Thoracic aorta (tissue), 2 donors: ENCODE results near the gene VPS13C. TPM values are rescaled to one million over a fixed set of nuclear protein-coding genes. Genes with fewer than 3 reads are reported as not detected.

Experiments
- ATAC-seq: fragments of 150-250 bp; one replicate; pipeline ENCODE4 v1.8.0; 2017; ENCODE audit warnings: low read depth; ENCODE audit not compliant: insufficient number of reproducible peaks, low FRiP score
- DNase-seq: peaks from one replicate; pipeline ENCODE4 v3.0.0-alpha.2; 2020; ENCODE audit warnings: low spot score
- H3K27ac ChIP-seq, 2 donors: fragments of 200-600 bp; sonication (generic); 1 replicate in 1 of 2; 2 replicates in 1 of 2; pipeline ENCODE4 v1.5.1; 2016; ENCODE audit warnings: mild to moderate bottlenecking in 2 of 2, moderate library complexity in 2 of 2
- H3K27me3 ChIP-seq: fragments of 200-600 bp; sonication (generic); replicated peaks from 2 replicates; pipeline ENCODE4 v1.6.0; 2016; ENCODE audit warnings: mild to moderate bottlenecking; ENCODE audit not compliant: insufficient read depth
- H3K36me3 ChIP-seq: fragments of 200-600 bp; sonication (generic); one replicate; pipeline ENCODE4 v1.5.1; 2016
- H3K4me1 ChIP-seq, 2 donors: fragments of 200-600 bp; sonication (generic); 1 replicate in 1 of 2; 2 replicates in 1 of 2; pipeline versions ENCODE4 v1.5.1 to v1.6.0; 2016; ENCODE audit warnings: low read depth in 2 of 2, mild to moderate bottlenecking in 1 of 2; ENCODE audit not compliant: control insufficient read depth in 1 of 2
- H3K4me3 ChIP-seq: fragments of 200-600 bp; sonication (generic); 2 replicates; pipeline ENCODE4 v1.5.1; 2016; ENCODE audit warnings: mild to moderate bottlenecking
- H3K9me3 ChIP-seq: fragments of 200-600 bp; sonication (generic); 2 replicates; pipeline ENCODE4 v1.5.1; 2016
- total RNA-seq, 2 donors: library from RNA; depleted of rRNA; stranded (reverse); fragments of >200 nt; gene quantifications; one replicate each; pipeline versions ENCODE4 v1.1.0 to v1.2.3, GENCODE V29; 2016
- TF ChIP-seq, protein P1 (sequence below): fragments of 200-600 bp; sonication (generic); IDR thresholded peaks from one replicate; pipeline ENCODE4 v1.5.1; 2019; ENCODE audit warnings: antibody characterized with exemption

VPS13C gene
- total RNA-seq, 2 donors from 2014 or later: 93.3 to 99.0 TPM

GRCh38 chr15:61943992-61944391 lies 116.3 kb downstream of the VPS13C start:
- no peaks in the 10 kb centered on the region for H3K27me3 ChIP-seq
- H3K4me3 ChIP-seq: no peak overlapping the region
- no peak for ATAC-seq
- H3K27ac ChIP-seq: no peak overlapping the region
- peaks cover 9% of the 10 kb centered on the region for H3K36me3 ChIP-seq
- TF ChIP-seq, protein P1, sequence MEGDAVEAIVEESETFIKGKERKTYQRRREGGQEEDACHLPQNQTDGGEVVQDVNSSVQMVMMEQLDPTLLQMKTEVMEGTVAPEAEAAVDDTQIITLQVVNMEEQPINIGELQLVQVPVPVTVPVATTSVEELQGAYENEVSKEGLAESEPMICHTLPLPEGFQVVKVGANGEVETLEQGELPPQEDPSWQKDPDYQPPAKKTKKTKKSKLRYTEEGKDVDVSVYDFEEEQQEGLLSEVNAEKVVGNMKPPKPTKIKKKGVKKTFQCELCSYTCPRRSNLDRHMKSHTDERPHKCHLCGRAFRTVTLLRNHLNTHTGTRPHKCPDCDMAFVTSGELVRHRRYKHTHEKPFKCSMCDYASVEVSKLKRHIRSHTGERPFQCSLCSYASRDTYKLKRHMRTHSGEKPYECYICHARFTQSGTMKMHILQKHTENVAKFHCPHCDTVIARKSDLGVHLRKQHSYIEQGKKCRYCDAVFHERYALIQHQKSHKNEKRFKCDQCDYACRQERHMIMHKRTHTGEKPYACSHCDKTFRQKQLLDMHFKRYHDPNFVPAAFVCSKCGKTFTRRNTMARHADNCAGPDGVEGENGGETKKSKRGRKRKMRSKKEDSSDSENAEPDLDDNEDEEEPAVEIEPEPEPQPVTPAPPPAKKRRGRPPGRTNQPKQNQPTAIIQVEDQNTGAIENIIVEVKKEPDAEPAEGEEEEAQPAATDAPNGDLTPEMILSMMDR: no peak
- H3K9me3 ChIP-seq: no peaks in the 10 kb centered on the region
- DNase-seq: no peak
- H3K4me1 ChIP-seq: no peaks in the 10 kb centered on the region

- no peak for DNase-seq
- no peak for ATAC-seq
- H3K4me3 ChIP-seq: no peak overlapping the region
- H3K4me1 ChIP-seq: no peaks in the 10 kb centered on the region
- no peaks in the 10 kb centered on the region for H3K36me3 ChIP-seq
- TF ChIP-seq, protein P1: no peak
- no peaks in the 10 kb centered on the region for H3K27me3 ChIP-seq
- H3K27ac ChIP-seq: no peak overlapping the region
- no peaks in the 10 kb centered on the region for H3K9me3 ChIP-seq
Observed at GRCh38 chr15:61938249-61938648, 122.0 kb downstream of the VPS13C start.

- ATAC-seq (no peak), DNase-seq (no peak)
- H3K27ac ChIP-seq: no peak overlapping the region
- H3K27me3 ChIP-seq: no peaks in the 10 kb centered on the region
- H3K9me3 ChIP-seq: no peaks in the 10 kb centered on the region
- H3K36me3 ChIP-seq: peaks cover under 1% of the 10 kb centered on the region
- H3K4me3 ChIP-seq: no peak overlapping the region
- H3K4me1 ChIP-seq: no peaks in the 10 kb centered on the region
- TF ChIP-seq, protein P1: no peak
Observed at GRCh38 chr15:61936528-61937195, 123.6 kb downstream of the VPS13C start.

DNA sequence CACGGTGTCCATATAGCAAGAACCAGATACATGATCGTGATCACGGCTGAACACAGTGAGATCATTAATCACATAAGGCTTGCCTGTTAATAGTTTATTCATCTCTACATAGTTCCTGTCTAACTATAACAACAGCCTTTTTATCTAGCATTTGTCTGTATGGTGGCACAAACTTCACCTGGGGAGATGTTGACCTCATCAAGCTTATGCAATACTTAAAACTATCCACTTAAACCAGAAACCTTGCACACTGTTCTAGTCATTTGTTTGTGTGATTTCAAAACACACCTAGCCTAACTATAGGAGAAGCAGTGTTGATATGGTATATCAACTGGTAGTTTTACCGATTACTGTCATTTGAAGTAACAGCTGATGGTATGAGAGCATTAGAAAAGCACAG lies 124.8 kb downstream of the VPS13C start:
- Histone ChIP-seq H3K4me3 (no peak overlapping the region), H3K27ac (no peak overlapping the region), H3K9me3 (no peaks in the 10 kb centered on the region), H3K27me3 (no peaks in the 10 kb centered on the region), H3K36me3 (peaks cover 7% of the 10 kb centered on the region), H3K4me1 (no peaks in the 10 kb centered on the region)
- no peak for ATAC-seq
- TF ChIP-seq, protein P1: no peak
- DNase-seq: no peak

DNA sequence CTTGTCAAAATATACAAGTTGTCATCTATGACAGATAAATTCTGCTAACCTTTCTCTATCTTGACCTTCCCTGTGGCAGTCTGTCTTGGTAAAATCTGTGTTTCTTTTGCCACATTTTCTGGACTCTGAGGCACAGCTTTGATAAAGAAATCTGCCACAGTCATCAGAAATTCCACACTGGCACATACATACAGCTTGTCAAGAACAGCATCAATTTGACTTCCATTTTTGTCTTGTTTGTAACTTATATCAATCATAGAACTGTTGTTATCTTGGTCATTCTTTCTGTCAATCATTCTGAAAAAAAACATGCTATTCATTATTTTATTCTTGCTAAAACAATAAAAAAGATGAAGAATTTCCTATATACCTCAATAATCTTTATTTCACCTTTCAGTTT lies 130.8 kb downstream of the VPS13C start:
- Histone ChIP-seq H3K9me3 (no peaks in the 10 kb centered on the region), H3K27ac (no peak overlapping the region), H3K27me3 (no peaks in the 10 kb centered on the region), H3K4me3 (no peak overlapping the region), H3K36me3 (peaks cover 24% of the 10 kb centered on the region), H3K4me1 (no peaks in the 10 kb centered on the region)
- TF ChIP-seq, protein P1: no peak
- ATAC-seq (no peak), DNase-seq (no peak)
